T-helper 1 cell treated with Interleukin-12 subunit alpha and Interleukin-12 subunit beta and Interleukin-4 antibody, amounts not matched to agents 30 ng/mL and 1 ng/mL, for 36 hours (primary cell): Measurements from ENCODE around the gene ADGRL1. TPM values are rescaled to one million over a fixed set of nuclear protein-coding genes. Genes with fewer than 3 reads are reported as not detected.

ENCODE experiments used
- intact Hi-C: fragments of 100-400 bp; cut with micrococcal nuclease; formaldehyde crosslinking; loops from one replicate; pipeline ENCODE4 v1.15.1; 2024
- total RNA-seq: library from RNA; stranded (reverse); gene quantifications from 2 replicates; pipeline ENCODE4 v1.2.3, GENCODE V29; 2022

Gene ADGRL1
- total RNA-seq, 1 donor from 2014 or later: 7.6 TPM

GRCh38 chr19:14115756-14116155, 90.2 kb downstream of the ADGRL1 start:
- intact Hi-C loops: loop anchor here (1.0 to 2.0 kb wide), 2 partner anchors 235 to 519 kb away; no protein-coding TSS in a partner anchor

DNA sequence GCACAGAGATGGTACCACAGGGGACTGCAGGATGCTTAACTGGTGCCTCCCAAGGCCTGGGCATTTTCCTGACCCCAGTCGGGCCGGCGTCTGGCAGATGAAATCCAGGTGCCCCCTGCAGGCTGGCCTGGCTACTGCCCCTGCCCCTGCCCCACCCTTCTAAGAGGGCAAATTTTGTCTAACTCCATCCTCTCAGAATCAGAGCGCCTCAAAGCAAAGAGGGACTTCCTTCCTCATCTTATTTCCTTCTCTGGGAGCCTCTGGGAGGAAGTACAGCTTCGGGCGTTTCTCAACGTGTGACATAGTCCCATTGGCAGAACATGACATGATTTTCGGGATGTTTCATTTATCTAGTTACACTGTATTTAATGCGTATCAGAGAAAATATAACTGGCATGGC, 91.1 kb downstream of the ADGRL1 start:
- intact Hi-C loops: loop anchor here (1.0 to 2.0 kb wide), 2 partner anchors 235 to 518 kb away; no protein-coding TSS in a partner anchor

DNA sequence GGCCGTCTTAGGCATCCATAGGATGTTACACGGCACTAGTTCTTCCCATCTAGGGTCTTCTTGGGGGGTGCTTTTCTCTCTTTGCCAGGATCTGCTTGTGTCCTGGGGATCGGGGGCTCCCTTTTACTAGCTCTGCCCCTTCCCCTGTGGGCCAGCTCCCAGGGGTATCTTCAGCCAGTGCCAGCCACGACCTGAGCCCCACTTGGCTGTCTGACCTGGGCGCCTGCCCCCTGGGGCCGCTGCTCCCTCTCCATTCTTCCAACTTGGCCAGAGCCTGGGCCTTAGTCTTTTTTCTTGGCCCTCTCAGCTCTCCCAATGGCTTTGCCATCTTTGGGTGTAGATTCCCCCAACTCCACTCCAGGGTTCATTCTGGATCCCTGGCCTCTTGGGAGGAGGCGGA, 91.5 kb downstream of the ADGRL1 start:
- intact Hi-C loops: loop anchor here (2.0 kb wide), 1 partner anchor 518 kb away; no protein-coding TSS in a partner anchor

GRCh38 chr19:14113762-14114414, 92.1 kb downstream of the ADGRL1 start:
- intact Hi-C loops: loop anchor here (2.0 kb wide), 1 partner anchor 517 kb away; no protein-coding TSS in a partner anchor

DNA sequence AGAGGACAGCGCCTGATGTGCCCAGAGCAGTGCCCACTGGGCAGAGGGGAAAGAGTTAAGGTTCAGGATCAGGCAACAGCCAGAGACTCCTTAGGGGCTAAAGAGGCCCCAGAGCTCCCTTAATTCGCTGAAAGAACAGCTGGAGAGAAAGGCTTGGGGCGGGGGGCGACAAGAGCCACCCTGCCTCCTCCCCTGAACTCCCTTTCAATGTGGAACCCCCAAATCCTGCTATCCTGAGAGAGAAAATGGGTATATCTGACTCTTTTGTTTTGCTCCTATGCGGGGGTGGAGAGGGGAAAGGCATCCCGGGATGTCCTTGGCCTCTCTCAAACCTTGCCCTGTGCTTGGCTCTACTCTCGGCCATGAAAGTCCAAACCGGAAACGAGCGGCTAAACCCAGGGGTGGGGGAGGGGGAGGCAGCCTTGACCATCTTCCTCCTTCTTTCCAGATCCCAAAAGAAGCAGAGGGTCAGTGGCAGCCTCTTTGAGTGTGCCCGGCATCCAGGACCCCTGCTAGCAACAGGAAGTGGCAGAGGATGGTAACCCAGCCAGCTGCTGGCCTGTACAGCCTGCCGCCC, 93.1 kb downstream of the ADGRL1 start:
- intact Hi-C loops: no loop called here

- intact Hi-C loops: no loop called here
Measured at GRCh38 chr19:14112051-14112808, 93.7 kb downstream of the ADGRL1 start.

- intact Hi-C loops: no loop called here
Measured at GRCh38 chr19:14111486-14111885, 94.5 kb downstream of the ADGRL1 start.

DNA sequence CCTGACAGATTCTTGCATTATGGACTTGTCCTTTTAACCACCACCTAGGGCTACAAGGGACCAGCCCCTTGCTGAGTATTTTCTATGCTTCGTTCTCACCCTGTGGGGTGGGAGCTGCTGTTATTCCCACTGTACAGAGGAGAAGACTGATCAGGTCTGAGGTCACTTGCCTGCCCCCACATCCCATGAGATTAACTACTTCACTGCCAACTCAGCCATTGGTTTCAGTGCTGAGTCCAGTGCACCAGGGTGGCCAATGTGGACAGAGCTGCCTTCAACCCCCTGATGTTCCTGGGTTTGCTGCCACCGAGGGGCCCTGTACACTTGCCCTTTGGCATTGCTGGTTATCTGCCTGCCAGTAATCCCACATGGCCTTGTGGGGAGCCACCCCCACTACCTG, 95.3 kb downstream of the ADGRL1 start:
- intact Hi-C loops: no loop called here

- intact Hi-C loops: no loop called here
Measured at GRCh38 chr19:14107581-14108461, 98.1 kb downstream of the ADGRL1 start.

GRCh38 chr19:14106840-14107239, 99.1 kb downstream of the ADGRL1 start:
- intact Hi-C loops: no loop called here

DNA sequence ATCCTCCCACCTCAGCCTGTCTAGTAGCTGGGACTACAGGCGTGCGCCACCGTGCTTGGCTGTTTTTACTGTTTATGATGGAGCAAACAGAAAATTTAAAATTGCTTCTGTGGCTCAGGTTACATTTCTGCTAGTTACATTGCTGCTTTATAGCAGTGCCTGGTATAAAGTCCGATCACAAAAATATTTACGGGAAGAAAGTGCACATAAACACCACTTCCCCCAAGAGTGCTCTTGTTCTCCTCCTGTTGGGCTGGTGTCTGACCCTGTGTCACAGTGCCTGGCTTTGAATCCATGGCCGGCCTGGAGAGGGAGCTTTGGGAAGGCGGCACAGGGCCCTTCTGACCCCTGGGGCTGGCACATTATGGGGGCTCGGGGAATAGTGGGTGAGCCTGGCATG, 100.3 kb downstream of the ADGRL1 start:
- intact Hi-C loops: no loop called here

- intact Hi-C loops: no loop called here
Measured at GRCh38 chr19:14103310-14103709, 102.7 kb downstream of the ADGRL1 start.

DNA sequence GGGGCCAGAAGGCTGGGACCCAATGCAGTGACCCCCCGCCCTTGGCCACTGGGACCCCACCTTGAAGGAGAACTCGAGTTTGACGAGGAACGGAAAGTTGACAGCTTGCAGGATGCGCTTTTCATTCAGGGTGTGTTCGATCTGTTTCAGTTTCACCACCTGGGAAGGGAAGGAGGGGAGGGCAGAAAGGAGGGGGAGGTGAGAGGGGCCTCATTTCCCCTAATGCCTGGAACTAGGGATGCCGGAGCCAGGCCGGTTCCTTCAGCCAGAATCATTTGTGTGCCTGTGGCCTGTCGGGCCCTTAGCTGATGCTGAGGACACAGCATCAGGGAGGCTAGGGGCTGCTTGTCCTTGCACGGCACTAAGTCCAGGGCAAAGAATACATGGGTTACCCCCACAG, 103.2 kb downstream of the ADGRL1 start:
- intact Hi-C loops: no loop called here

DNA sequence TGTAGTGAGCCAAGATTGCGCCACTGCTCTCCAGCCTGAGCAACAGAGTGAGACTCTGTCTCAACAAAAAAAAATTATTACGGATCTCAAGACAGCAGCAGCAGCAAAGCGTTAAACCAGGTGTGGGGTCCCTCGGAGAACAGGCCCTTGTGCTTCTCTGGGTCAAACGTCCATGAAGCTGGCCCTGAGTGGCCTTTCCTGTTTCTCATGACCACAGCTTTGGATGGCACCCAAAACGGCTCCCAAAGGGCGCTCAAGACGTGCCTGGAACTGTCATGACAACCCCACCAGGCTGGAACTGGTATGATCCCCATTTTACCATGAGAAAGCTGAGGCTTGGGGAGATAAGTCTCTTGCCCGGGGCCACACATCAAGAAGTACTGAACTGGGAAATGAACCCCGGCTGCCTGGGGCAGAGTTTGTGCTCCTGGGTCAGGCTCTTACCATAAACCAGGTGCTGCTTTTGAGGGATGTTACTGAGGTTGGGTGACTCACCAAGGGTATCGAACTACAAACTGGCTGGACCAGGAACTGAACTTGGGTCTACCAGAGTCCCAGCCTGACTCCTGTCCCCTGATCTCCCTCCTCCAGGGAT, 103.8 kb downstream of the ADGRL1 start:
- intact Hi-C loops: no loop called here

GRCh38 chr19:14101003-14101545, 104.9 kb downstream of the ADGRL1 start:
- intact Hi-C loops: no loop called here

Other genes with a start within 250 kb of the ADGRL1 start
- 15.9 and 16.2 TPM in 2 replicates for gene RFX1, start 199.8 kb downstream of the ADGRL1 start, total RNA-seq
- gene RLN3, start 178.0 kb downstream of the ADGRL1 start, total RNA-seq: not detected in 2 replicates
- 146 and 147 TPM in 2 replicates for gene IL27RA, start 174.4 kb downstream of the ADGRL1 start, total RNA-seq
- not detected in 2 replicates for gene PALM3, start 144.1 kb downstream of the ADGRL1 start, total RNA-seq
- 1.5 and 1.8 TPM in 2 replicates for gene MISP3, start 133.4 kb downstream of the ADGRL1 start, total RNA-seq
- gene C19orf67, start 120.4 kb downstream of the ADGRL1 start, total RNA-seq: 0.32 and 0.34 TPM in 2 replicates
- 68.7 and 68.8 TPM in 2 replicates for gene SAMD1, start 115.4 kb downstream of the ADGRL1 start, total RNA-seq
- 66.4 and 72.0 TPM in 2 replicates for gene PRKACA, start 88.4 kb downstream of the ADGRL1 start, total RNA-seq
- 71.8 and 78.9 TPM in 2 replicates for gene ASF1B, start 69.6 kb downstream of the ADGRL1 start, total RNA-seq
- 218 and 221 TPM in 2 replicates for gene ADGRE5, start 175.3 kb upstream of the ADGRL1 start, total RNA-seq
- 238 and 242 TPM in 2 replicates for gene DDX39A, start 213.2 kb upstream of the ADGRL1 start, total RNA-seq
- gene PKN1, start 227.1 kb upstream of the ADGRL1 start, total RNA-seq: 200 and 201 TPM in 2 replicates